Psoas muscle (tissue), 8 donors: ENCODE measurements around the gene ARHGAP24. TPM values are rescaled to one million over a fixed set of nuclear protein-coding genes. Genes with fewer than 3 reads are reported as not detected.

Experiments
- ATAC-seq, 4 donors: fragments of 200-7000 bp; cut with Tn5 transposase; one replicate each; pipeline ENCODE4 v1.9.1; 2020; ENCODE audit warnings: moderate library complexity in 3 of 4, mild to moderate bottlenecking in 2 of 4
- DNase-seq, 2 donors: peaks; one replicate each; pipeline ENCODE4 v3.0.0-alpha.2; 2020
- H3K27ac ChIP-seq: fragments of 200-600 bp; one replicate; pipeline ENCODE4 v1.8.0; 2022
- H3K27me3 ChIP-seq, 3 donors: fragments of 200-600 bp in 1 of 3; one replicate each; pipeline versions ENCODE4 v1.6.1 to v1.8.0; 2013 to 2022; ENCODE audit warnings: low read length in 2 of 3, mild to moderate bottlenecking in 2 of 3, moderate library complexity in 1 of 3; ENCODE audit not compliant: insufficient read depth in 3 of 3
- H3K36me3 ChIP-seq, 2 donors: fragments of 200-600 bp in 1 of 2; one replicate each; pipeline versions ENCODE4 v1.6.1 to v1.8.0; 2013 to 2022; ENCODE audit warnings: low read depth in 1 of 2, mild to moderate bottlenecking in 1 of 2, moderate library complexity in 1 of 2; ENCODE audit not compliant: insufficient read depth in 1 of 2
- H3K4me1 ChIP-seq: fragments of 200-600 bp; one replicate; pipeline ENCODE4 v1.8.0; 2022
- H3K4me3 ChIP-seq: fragments of 200-600 bp; one replicate; pipeline ENCODE4 v1.8.0; 2022; ENCODE audit warnings: mild to moderate bottlenecking
- H3K9me3 ChIP-seq: fragments of 200-600 bp; one replicate; pipeline ENCODE4 v1.8.0; 2022
- WGBS, 3 donors: extraction: QIAGEN DNeasy Blood & Tissue Kit; methylation state at CpG; one replicate each; pipeline versions ENCODE4 v1.1.6 to v1.1.7; 2013; 5-methylcytosine and 5-hydroxymethylcytosine counted together
- intact Hi-C, 2 donors: fragments of 100-400 bp; cut with DNase I; formaldehyde crosslinking; loops; one replicate each; pipeline versions ENCODE4 v1.11.0 to v1.14.2; 2022
- polyA plus RNA-seq, 3 donors: library from polyadenylated mRNA; stranded (reverse); fragments of 200-250 nt; gene quantifications; one replicate each; pipeline ENCODE4 v1.2.3, GENCODE V29; 2013
- total RNA-seq, 4 donors: library from RNA; stranded (reverse); fragmentation: NEBNext Ultra II Directional in 2 of 4; extraction: Animal tissue kit (Norgen Biotek cat#: 25700) in 2 of 4; gene quantifications; one replicate each; pipeline versions ENCODE4 v1.2.1 to v1.2.4, GENCODE V29; 2021 to 2023
- TF ChIP-seq, protein P1 (sequence below): fragments of 200-600 bp; IDR thresholded peaks from one replicate; pipeline ENCODE4 v1.8.0; 2022; ENCODE audit warnings: antibody characterized with exemption
- donor health status: healthy with polysubstance abuse.
- donor health status: DM: no; HTN: no; CAD: no; lungs with moderate emphysema.
- donor health status: Bipolar disorder and iron deficiency.
- donor health status: healthy.
- donor health status: DM: yes; HTN: yes; CAD: no.
- donor health status: DM: no; HTN: no; CAD: no.
- donor health status: DM: no; HTN: no; CAD: no.
- donor health status: DM: yes; HTN: yes; CAD: no.

ARHGAP24 gene
- total and polyA plus RNA-seq, 7 donors, result 2.3 to 25.7 (median 4.6) TPM

DNA sequence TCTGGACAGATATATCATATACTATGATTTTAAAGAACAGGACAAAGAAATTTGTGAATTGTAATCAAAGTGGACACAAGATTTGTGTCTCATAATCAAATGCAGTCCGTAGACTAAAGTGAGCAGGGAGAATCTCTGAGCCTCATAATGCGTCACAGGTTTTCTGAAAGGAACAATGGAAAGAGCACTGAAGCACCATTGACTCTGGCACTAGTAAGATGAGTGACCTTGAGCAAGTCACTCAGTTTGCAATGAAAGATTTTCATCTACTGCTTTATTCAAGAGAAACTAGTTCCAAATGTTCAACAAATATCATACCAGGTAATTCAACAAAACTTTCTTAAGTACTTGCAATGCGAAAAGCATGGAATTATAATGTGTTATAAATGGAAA lies 569.6 kb downstream of the ARHGAP24 start:
- ATAC-seq (no peak), DNase-seq (no peak)
- Histone ChIP-seq H3K9me3 (no peaks in the 10 kb centered on the region), H3K4me3 (no peak overlapping the region), H3K36me3 (no peaks in the 10 kb centered on the region), H3K4me1 (no peaks in the 10 kb centered on the region), H3K27me3 (no peaks in the 10 kb centered on the region), H3K27ac (no peak overlapping the region)
- intact Hi-C loops, result loop anchor here in 1 of 2 donors (5.0 kb wide), 1 partner anchor 247 kb away; no protein-coding TSS in a partner anchor
- WGBS, 3 donors, result 65 to 86% (median 76%) methylated on average over 3 of the region's 3 CpGs
- TF ChIP-seq, protein P1, sequence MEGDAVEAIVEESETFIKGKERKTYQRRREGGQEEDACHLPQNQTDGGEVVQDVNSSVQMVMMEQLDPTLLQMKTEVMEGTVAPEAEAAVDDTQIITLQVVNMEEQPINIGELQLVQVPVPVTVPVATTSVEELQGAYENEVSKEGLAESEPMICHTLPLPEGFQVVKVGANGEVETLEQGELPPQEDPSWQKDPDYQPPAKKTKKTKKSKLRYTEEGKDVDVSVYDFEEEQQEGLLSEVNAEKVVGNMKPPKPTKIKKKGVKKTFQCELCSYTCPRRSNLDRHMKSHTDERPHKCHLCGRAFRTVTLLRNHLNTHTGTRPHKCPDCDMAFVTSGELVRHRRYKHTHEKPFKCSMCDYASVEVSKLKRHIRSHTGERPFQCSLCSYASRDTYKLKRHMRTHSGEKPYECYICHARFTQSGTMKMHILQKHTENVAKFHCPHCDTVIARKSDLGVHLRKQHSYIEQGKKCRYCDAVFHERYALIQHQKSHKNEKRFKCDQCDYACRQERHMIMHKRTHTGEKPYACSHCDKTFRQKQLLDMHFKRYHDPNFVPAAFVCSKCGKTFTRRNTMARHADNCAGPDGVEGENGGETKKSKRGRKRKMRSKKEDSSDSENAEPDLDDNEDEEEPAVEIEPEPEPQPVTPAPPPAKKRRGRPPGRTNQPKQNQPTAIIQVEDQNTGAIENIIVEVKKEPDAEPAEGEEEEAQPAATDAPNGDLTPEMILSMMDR, result no peak

DNA sequence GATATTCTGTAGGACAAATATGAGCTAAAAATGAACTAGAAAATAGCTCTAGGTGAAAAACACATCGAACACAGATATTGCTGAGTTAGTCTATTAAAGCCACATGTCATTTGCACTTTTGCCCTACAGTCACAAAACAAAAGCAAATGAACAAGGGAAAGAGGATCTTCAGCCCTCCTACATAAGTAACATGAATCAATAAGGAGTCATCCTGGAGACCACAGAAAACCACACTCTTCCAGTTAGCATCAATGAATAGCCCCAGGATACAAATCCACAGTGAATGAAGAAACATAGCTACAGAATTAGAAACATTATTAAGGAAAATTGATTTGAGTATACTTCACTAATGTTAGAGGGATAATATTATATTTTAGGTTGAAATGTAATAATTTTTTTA lies 573.5 kb downstream of the ARHGAP24 start:
- Histone ChIP-seq H3K4me3 (no peak overlapping the region), H3K27ac (no peak overlapping the region), H3K9me3 (no peaks in the 10 kb centered on the region), H3K27me3 (no peaks in the 10 kb centered on the region), H3K4me1 (no peaks in the 10 kb centered on the region), H3K36me3 (no peaks in the 10 kb centered on the region)
- intact Hi-C loops, result no loop called here
- DNase-seq, result no peak
- 84 to 92% (median 87%) methylated on average over 1 of the region's 1 CpG for WGBS, 3 donors
- TF ChIP-seq, protein P1, result no peak
- ATAC-seq, result no peak

DNA sequence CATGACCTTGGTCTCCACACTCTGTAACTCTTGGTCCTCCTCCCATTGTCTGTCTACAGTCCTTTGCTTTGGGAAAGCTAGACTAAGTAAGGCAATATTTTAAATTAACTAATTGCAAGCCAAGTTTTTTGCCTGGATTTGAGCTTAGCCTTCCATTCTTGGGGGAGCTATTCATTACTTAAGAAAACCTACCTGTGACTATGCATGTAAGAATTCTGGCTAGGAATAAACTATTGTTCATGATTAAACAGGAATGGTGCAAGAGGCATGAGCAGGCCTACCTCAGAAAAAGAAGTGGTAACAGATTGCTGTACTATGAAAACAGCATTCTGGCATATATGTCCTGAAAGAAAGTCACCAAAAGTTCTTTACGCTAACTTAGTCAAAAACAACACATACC lies 575.5 kb downstream of the ARHGAP24 start:
- DNase-seq (no peak), ATAC-seq (no peak)

More for the DNA sequence above, 575.5 kb downstream of the ARHGAP24 start:
- no peaks in the 10 kb centered on the region for H3K4me1 ChIP-seq
- H3K4me3 ChIP-seq, result no peak overlapping the region
- H3K36me3 ChIP-seq, result no peaks in the 10 kb centered on the region
- 97 to 99% (median 97%) methylated on average over 1 of the region's 1 CpG for WGBS, 3 donors
- H3K9me3 ChIP-seq, result no peaks in the 10 kb centered on the region
- no peak overlapping the region for H3K27ac ChIP-seq
- intact Hi-C loops, result no loop called here
- H3K27me3 ChIP-seq, result no peaks in the 10 kb centered on the region
- TF ChIP-seq, protein P1, result no peak
